ENCODE data around the gene CNP.

The CNP gene

DNA sequence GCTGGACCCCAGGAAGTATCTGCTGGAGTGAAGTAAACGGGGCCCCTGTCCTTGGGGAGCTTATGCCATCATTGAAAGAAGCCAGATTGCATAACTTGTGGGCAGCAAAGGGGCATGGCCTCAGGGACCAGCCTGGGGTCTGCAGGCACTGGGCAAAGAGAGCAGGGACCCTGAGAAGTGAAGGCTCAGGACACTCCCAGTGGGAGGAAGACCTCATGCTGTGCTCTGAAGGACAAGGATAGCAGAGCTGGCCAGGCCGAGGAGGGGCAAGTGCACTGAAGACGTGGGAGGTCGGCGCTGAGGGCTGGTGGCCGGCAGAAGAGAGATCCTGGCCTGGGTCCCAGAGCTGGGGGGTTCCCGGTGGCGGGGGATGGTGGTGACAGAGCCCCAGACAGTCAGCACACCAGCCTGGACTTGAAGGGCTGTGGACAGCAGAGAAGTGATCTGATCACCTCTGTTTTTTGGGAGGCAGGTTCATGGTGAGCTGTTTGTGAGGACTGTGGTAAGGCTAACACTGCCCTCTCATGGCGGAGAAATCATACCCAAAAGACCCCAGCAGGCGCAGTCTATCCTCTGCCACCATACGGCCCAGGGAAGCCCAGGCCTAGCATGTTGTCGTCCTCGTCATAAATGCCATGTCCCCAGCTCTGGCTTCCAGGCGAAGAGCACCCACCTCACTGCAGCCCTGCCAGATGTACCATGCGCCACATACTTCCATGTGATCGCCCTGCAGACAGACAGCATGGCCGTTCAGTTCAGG, 7.1 kb upstream of the CNP start:
- Histone ChIP-seq H3K9ac (peak overlapping the region; percentile 29; the same call in 1 of the 2 replicates), H3K27ac (peak overlapping the region; percentile 38; the same call in 1 of the 2 replicates), H3K4me1 (peaks cover 52% of the 10 kb centered on the region), H3K27me3 (no peaks in the 10 kb centered on the region), H3K4me2 (peak overlapping the region; percentile 26; the same call in 1 of the 2 replicates), H3K9me3 (no peaks in the 10 kb centered on the region), H3K36me3 (no peaks in the 10 kb centered on the region), H4K20me1 (no peaks in the 10 kb centered on the region), H3K4me3 (no peak overlapping the region)
- TF ChIP-seq Cebpa-rat (IDR thresholded peaks at IDR 0.05): 0 out of 2 replicates have a peak, but pooled peaks have one; percentile 31

DNA sequence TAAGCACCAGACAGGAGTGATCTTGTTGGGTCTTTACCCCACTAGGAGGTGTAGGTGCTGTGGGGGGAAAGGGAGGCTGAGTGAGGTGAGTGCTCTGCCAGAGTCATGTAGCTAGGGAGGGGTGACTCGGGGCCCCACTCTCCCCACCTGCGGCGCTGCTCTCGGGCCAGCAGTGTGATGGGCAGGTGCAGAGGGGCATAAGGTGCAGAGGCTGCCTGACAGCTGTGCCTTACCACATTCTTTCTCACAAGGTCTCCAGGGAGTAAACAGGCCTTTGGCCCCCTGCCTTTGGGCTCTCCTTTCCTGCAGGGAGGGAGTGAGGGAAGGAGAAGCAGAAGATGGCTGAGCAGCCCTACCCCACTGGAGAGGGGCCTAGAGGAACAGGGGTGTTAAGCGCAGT, 4.5 kb upstream of the CNP start:
- no peak for TF ChIP-seq Cebpa-rat (IDR thresholded peaks at IDR 0.05)

DNA sequence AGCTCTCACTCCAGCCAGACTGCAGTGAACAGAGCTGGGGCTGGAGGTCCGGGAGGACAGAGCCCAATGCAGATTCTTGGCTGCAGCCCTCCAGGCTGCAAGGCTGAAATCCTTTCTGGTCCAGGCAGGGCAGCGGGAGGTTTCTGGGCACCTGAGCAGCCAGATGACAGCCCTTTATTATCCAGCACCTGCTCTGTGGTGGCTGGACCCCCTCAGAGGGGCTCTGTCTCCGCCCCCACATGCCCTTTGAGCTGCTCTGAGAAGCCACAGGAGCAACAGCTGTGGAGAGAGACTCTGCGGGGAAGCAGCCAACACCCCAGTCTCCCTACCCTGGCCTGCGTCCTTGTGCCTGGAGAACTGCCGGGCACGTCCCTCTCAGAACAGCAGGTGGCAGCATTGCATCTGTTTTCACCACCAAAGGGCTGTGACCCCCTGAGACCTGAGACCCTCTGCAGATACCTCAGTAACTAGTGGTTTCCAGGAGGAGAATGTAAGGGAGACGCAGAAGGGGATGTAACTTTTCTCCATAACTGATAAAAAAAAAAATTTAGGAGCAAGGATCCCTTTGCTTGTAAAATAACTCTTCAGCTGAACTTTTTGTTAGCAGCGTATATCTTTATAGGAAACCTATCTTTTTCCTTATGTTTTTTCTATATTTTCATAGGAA, 3.7 kb upstream of the CNP start:
- Histone ChIP-seq H3K9me3 (no peaks in the 10 kb centered on the region), H3K4me3 (no peak overlapping the region), H3K36me3 (peaks cover 2% of the 10 kb centered on the region), H3K27me3 (no peaks in the 10 kb centered on the region), H4K20me1 (peaks cover 6% of the 10 kb centered on the region), H3K27ac (peak overlapping the region; percentile 42; the same call in 1 of the 2 replicates), H3K4me2 (peak overlapping the region; percentile 69), H3K4me1 (peaks cover 72% of the 10 kb centered on the region), H3K9ac (peak overlapping the region; percentile 44; the same call in 1 of the 2 replicates)
- no peak for TF ChIP-seq Cebpa-rat (IDR thresholded peaks at IDR 0.05)

More for the DNA sequence above, 4.5 kb upstream of the CNP start:
- Histone ChIP-seq H3K9me3 (no peaks in the 10 kb centered on the region), H3K27ac (peak overlapping the region; percentile 42; the same call in 1 of the 2 replicates), H3K27me3 (no peaks in the 10 kb centered on the region), H3K4me2 (peak overlapping the region; percentile 69), H3K9ac (peak overlapping the region; percentile 44; the same call in 1 of the 2 replicates), H3K36me3 (no peaks in the 10 kb centered on the region), H3K4me1 (peaks cover 70% of the 10 kb centered on the region), H3K4me3 (no peak overlapping the region), H4K20me1 (no peaks in the 10 kb centered on the region)

DNA sequence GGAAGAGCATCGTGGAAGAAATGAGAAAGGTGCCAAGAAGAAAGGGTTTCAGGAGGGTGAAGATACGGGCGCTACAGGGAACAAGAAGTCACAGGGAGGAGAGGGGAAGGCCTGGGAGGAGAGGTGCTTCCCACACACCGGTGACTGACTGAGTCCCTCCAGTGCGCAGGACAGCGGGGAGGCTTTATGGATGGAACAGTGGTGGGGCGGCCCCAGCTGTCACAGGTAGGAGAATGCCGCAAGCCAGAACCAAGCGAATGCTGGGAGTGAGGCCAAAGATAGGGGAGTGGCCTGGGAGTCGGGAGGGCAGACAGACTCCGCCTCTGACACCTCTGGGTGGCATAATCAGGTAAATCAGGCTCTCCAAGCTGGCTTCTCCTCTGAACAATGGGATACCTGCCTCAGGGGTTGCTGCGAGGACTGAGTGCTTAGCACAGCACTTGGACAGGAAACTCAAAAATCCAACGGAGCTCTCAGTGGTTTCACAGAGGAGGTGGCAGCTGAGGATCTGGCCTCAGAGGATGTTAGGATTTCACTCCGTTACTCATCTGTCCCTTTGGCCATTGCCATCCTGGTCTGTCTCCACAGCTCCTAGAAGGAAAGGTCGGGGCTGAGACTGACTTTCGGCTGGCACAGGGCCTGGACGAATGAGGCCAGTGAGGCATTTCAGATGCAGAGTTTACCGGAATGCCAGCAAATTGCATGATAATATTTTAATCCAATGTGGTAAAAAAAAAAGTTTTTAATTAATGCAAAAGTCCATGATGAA, 717 bp upstream of the CNP start:
- TF ChIP-seq Cebpa-rat (IDR thresholded peaks at IDR 0.05): no peak
- Histone ChIP-seq H3K9ac (peak overlapping the region; percentile 98), H3K4me2 (peak overlapping the region; percentile 96), H3K9me3 (no peaks in the 10 kb centered on the region), H3K4me3 (peak overlapping the region; percentile 92), H4K20me1 (peaks cover 36% of the 10 kb centered on the region), H3K27me3 (no peaks in the 10 kb centered on the region), H3K4me1 (peaks cover 78% of the 10 kb centered on the region), H3K27ac (peak overlapping the region; percentile 97), H3K36me3 (peaks cover 31% of the 10 kb centered on the region)

DNA sequence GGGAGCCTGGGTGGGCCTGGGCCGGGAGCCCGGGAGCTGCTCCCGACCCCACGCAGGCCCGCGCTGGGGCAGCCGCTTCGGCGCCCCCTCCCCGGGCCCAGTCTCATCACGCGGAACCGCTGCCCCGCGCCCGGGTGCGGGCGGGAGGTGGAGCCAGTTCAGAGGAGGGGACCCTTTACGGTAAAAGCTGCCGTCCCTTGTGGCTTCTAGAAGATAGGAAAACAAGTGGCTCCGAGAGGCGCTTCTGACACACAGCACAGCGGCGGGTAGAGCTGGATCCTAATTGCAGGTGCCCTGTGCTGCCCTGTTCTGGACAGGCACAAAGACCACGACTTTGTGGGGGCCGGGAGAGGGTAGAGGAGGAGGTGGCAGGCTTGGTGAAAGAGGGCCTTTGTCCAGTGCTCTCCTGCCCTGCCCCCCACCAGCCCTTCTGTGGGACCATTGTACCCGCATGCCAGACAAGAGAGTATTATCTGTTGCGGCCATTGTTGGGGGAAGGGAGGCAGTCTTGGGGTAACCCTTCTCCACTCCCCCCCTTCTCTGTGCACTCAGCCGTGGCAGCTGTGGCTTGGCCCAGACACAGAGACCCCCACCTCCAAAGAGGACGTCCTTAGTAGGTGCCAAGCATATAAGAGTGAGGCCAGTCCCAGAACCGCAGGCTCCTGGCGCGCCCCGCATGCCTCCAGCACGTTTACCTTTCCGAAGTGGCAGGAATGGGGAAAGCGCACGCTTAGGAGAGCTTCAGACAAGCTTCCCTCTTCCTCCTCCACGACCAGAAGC, 736 bp downstream of the CNP start:
- Histone ChIP-seq H3K36me3 (peaks cover 45% of the 10 kb centered on the region), H3K4me1 (peaks cover 81% of the 10 kb centered on the region), H3K9ac (peak overlapping the region; percentile 98), H3K9me3 (no peaks in the 10 kb centered on the region), H3K4me3 (peak overlapping the region; percentile 92), H4K20me1 (peaks cover 50% of the 10 kb centered on the region), H3K27ac (peak overlapping the region; percentile 97), H3K4me2 (peak overlapping the region; percentile 96), H3K27me3 (no peaks in the 10 kb centered on the region)
- no peak for TF ChIP-seq Cebpa-rat (IDR thresholded peaks at IDR 0.05)

DNA sequence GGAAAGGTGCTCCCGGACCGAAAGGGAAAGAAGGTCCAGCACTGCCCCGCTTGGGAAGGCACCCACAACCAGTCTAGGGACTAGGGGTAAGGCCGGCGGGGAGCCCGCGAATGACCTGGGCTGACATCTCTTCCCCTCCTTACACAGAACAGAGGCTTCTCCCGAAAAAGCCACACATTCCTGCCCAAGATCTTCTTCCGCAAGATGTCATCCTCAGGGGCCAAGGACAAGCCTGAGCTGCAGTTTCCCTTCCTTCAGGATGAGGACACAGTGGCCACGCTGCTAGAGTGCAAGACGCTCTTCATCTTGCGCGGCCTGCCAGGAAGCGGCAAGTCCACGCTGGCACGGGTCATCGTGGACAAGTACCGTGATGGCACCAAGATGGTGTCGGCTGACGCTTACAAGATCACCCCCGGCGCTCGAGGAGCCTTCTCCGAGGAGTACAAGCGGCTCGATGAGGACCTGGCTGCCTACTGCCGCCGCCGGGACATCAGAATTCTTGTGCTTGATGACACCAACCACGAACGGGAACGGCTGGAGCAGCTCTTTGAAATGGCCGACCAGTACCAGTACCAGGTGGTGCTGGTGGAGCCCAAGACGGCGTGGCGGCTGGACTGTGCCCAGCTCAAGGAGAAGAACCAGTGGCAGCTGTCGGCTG, 1.5 kb downstream of the CNP start:
- Histone ChIP-seq H3K9me3 (no peaks in the 10 kb centered on the region), H3K36me3 (peaks cover 52% of the 10 kb centered on the region), H3K27ac (peak overlapping the region; percentile 97), H3K4me1 (peaks cover 81% of the 10 kb centered on the region), H4K20me1 (peaks cover 57% of the 10 kb centered on the region), H3K27me3 (no peaks in the 10 kb centered on the region; the same call in 1 of the 2 replicates), H3K4me2 (peak overlapping the region; percentile 96), H3K4me3 (peak overlapping the region; percentile 92), H3K9ac (peak overlapping the region; percentile 98)
- no peak for TF ChIP-seq Cebpa-rat (IDR thresholded peaks at IDR 0.05)

DNA sequence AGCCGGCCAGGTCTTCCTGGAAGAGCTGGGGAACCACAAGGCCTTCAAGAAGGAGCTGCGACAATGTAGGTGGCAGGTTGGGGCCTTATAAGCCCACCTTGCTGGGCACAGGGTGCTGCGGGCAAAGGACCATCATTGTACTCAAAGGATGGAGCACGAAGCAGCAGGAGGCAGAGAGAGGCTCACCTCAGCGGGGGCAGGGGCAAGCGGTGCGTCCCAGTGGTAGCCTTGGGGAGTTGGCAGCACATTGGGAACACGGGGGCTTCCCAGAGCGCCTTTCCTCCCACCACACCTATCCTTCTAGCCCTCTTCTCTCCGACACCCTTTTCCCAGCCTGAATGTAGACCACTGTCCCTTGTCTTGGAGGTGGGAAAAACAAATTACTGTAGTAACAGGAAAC, 2.1 kb downstream of the CNP start:
- no peaks in the 10 kb centered on the region for H3K9me3 ChIP-seq
- peaks cover 59% of the 10 kb centered on the region for H3K36me3 ChIP-seq
- 0 out of 2 replicates have a peak overlapping the region, but pooled peaks have one; percentile 19 for H3K9ac ChIP-seq
- peak overlapping the region; percentile 92; the same call in 1 of the 2 replicates for H3K4me3 ChIP-seq
- H3K4me2 ChIP-seq: peak overlapping the region; percentile 96
- peaks cover 83% of the 10 kb centered on the region for H3K4me1 ChIP-seq
- no peak overlapping the region for H3K27ac ChIP-seq
- H3K27me3 ChIP-seq: no peaks in the 10 kb centered on the region; the same call in 1 of the 2 replicates
- no peak for TF ChIP-seq Cebpa-rat (IDR thresholded peaks at IDR 0.05)
- H4K20me1 ChIP-seq: peaks cover 64% of the 10 kb centered on the region

DNA sequence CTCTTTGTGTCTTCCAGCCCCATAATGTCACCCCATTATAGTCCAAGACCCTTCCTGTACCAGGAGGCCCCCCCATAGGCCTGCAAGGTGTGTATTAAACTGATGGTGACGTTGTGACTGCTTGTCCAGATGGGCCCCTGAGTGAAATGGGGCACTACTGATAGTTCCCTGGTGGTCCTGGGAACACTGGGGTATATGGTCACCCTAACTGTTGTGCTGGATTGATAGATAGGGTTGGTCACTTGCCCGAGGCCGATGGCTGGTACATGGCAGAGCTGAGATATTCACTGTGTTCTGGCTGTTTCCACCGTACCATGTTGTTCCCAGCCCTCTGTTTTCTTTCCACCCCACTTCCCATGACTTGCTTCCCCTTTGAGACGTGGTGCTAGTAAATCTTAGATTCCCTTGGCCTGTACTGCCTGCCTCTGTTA, 4.3 kb downstream of the CNP start:
- Histone ChIP-seq H3K9me3 (no peaks in the 10 kb centered on the region), H3K9ac (no peak overlapping the region), H3K27ac (no peak overlapping the region), H3K4me2 (peak overlapping the region; percentile 21), H3K4me1 (peaks cover 74% of the 10 kb centered on the region), H3K36me3 (peaks cover 81% of the 10 kb centered on the region), H3K27me3 (no peaks in the 10 kb centered on the region; the same call in 1 of the 2 replicates), H4K20me1 (peaks cover 86% of the 10 kb centered on the region), H3K4me3 (no peak overlapping the region)
- TF ChIP-seq Cebpa-rat (IDR thresholded peaks at IDR 0.05): no peak

All from BLaER1 (cell line).